ENCODE data around the gene IER5L.

The IER5L gene

GRCh38 chr9:129130791-129131190 is 47.3 kb downstream of the IER5L start:
- TF ChIP-seq SIN3A (IDR thresholded peaks at IDR 0.05; ENCODE audit: borderline replicate concordance, insufficient read depth, low read length) (no peak), FOXP2 (optimal IDR thresholded peaks at IDR 0.05; ENCODE audit: borderline replicate concordance, extremely low read depth, extremely low read length, insufficient read depth) (no peak), REST (IDR thresholded peaks at IDR 0.05; ENCODE audit: insufficient read depth in 1 of 2, low read depth in 2 of 2, low read length in 2 of 2) (no peak), POLR2AphosphoS5 (IDR thresholded peaks at IDR 0.05; ENCODE audit: low read depth, low read length) (no peak), TAF1 (IDR thresholded peaks at IDR 0.05; ENCODE audit: borderline replicate concordance, insufficient read depth, low read length) (no peak)

GRCh38 chr9:129128689-129129088 is 49.4 kb downstream of the IER5L start:
- TF ChIP-seq TAF1 (IDR thresholded peaks at IDR 0.05; ENCODE audit: borderline replicate concordance, insufficient read depth, low read length) (no peak), SIN3A (IDR thresholded peaks at IDR 0.05; ENCODE audit: borderline replicate concordance, insufficient read depth, low read length) (no peak), FOXP2 (optimal IDR thresholded peaks at IDR 0.05; ENCODE audit: borderline replicate concordance, extremely low read depth, extremely low read length, insufficient read depth) (no peak), REST (IDR thresholded peaks at IDR 0.05; ENCODE audit: insufficient read depth in 1 of 2, low read depth in 2 of 2, low read length in 2 of 2) (no peak), POLR2AphosphoS5 (IDR thresholded peaks at IDR 0.05; ENCODE audit: low read depth, low read length) (no peak)

- TF ChIP-seq REST (IDR thresholded peaks at IDR 0.05; ENCODE audit: insufficient read depth in 1 of 2, low read depth in 2 of 2, low read length in 2 of 2) (no peak), SIN3A (IDR thresholded peaks at IDR 0.05; ENCODE audit: borderline replicate concordance, insufficient read depth, low read length) (no peak), TAF1 (IDR thresholded peaks at IDR 0.05; ENCODE audit: borderline replicate concordance, insufficient read depth, low read length) (no peak), POLR2AphosphoS5 (IDR thresholded peaks at IDR 0.05; ENCODE audit: low read depth, low read length) (no peak), FOXP2 (optimal IDR thresholded peaks at IDR 0.05; ENCODE audit: borderline replicate concordance, extremely low read depth, extremely low read length, insufficient read depth) (no peak)
These were observed 51.1 kb downstream of the IER5L start for GRCh38 chr9:129126749-129127618.
